Measurements from ENCODE around the gene FMO2.

FMO2 gene

GRCh38 chr1:171185091-171185490 is at the start of gene FMO2:
Gene FMO2 (plus strand): TSS chr1:171185300. CDS start chr1:171185714, 414 bp downstream.
- no peak for DNase-seq

DNA sequence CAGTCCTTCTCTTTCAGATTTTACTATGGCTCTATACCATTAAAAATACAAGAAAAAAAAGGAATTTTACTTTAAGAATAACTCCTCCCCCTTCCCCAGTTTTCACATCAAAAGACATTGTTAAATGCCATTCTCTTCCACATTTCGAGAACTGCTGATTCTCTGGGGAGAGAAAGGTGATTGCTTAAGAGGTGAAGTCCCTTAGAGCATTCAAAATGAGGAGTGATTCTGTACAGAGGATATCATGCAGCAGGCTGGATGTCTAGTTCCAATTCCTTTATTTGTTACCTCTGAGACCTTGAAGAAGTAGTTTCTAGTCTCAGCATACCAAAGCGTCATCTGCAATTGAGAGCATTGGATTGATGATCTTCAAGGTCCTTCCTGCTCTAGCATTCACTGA is 47.5 kb upstream of the FMO2 start:
- no peak for DNase-seq

DNA sequence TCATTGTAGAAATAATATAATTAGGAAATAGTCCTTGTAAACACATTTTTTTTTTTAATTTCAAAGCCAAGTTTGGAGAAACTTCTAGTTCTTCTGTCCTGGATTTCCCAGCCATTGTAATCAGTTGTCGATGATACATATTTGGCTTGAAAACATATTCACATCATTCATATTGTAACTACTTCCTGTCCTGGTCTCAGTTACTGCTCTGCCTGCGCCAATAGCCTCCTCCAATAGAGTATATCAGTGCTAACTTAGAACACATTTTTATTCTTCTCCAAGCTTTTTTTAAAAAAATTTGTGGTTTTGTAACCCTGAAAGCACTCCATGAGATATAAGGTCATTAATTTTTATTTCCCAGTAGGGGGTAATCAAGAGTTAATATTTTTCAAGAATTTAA is 46.1 kb upstream of the FMO2 start:
- no peak for DNase-seq

DNA sequence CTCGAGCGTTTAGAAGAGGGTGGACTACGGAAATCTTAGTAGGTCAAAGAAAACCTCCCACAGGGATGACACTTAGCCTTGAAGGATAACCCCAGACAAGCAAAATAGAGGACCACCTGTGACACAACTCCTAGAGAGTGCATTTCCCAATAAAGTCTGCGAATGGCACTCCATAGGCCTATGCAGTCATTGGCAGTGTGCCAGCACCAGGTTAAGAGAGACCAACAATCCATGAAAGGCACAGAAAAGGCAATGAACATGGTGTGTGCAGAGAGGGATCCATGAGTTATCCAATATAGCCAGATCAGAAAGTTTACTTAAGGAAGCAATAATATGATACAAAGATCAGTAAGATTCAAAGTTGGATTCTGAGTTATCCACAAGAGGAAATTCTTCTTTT is 45.2 kb upstream of the FMO2 start:
- no peak for DNase-seq

DNA sequence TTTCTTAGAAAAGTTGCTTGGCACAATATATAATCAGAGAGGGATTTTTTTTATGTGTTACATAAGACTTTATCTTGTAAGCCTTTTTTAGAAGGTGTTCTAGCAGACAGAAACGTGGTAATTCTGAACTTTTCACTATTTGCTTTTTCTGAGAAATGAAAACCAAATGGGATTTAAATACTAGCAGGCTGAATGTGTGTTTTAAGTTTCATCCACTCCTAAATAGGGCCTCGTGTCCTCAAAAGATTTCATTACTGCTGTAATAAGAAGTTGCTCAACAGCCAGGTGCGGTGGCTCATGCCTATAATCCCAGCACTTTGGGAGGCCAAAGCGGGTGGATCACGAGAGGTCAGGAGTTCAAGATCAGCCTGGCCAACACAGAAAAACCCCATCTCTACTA is 44.7 kb upstream of the FMO2 start:
- DNase-seq, result no peak

GRCh38 chr1:171140956-171141687 is 44.0 kb upstream of the FMO2 start:
- DNase-seq, result no peak

DNA sequence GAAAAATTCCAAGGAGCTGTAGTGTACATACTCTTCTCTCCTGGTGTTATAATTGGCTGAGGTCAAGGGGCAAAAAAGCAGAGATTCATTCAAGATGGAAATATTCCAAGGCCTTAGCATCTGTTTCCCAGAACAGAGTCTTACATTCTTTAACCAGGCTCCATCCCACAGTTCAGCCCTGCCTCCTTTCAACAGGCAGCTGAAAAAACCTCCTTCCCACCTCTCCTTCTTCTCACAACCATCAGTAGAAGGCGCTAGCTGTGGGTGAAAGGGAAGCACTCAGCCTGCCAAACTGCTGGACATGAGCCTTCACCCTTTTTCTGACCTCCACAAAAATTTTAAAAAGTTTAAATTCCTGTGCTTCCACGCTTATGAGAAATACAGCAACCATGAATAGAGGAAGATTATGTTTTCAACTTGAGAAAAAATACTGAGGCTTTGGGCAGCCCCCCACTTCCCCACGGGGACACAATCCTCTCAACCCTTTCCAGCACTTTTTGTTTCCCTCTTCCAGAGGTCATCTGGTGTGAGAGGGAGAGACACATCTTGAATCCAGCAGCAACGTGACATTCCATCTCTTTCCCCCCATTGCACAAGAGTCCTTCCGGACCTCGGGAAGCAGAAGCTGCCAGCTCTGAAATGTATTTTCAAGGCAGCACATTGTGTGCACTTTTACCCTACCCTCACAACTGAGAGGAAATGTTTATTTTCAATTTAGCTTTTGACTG is 43.2 kb upstream of the FMO2 start:
- no peak for DNase-seq

DNA sequence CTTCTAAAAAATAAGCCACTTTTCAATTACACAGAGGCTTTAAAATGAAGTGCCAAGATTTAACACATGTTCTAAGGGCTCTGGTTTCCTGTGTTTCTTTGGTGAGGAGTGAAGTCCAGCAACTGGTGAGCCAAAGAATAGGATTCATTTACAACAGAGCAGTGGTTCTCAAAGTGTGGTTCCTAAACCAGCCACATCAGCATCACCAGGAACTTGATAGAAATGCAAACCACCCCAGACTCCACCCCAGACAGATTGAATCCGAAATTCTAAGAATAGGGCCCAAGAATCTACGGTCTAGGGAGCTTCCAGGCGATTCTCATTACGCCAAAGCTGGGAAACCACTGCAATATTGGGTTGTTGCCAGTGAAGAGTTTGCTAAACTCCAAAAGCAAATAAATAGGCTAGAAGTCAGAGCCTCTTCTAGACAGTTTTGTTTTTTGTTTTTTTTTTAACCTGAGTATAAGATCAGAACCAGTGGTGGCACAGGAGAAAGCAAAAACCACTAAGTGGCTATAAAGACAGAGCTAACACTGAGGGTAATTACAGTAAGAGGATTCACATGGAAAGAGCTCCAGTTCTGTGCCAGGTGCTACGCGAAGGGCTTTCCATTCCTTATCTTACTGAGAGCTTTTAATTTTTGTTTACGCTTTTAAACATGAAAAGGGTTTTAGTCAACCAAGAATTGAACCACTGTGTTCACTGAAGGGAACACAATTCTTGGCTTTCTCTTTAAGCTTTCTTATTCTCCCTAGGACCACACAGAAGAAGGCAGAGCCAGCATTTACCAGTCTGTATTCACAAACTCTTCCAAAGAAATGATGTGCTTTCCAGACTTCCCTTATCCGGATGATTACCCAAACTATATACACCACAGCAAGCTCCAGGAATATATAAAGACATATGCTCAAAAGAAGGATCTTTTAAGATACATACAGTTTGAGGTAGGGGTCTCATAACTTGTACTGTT is 42.4 kb upstream of the FMO2 start:
- DNase-seq, result no peak

DNA sequence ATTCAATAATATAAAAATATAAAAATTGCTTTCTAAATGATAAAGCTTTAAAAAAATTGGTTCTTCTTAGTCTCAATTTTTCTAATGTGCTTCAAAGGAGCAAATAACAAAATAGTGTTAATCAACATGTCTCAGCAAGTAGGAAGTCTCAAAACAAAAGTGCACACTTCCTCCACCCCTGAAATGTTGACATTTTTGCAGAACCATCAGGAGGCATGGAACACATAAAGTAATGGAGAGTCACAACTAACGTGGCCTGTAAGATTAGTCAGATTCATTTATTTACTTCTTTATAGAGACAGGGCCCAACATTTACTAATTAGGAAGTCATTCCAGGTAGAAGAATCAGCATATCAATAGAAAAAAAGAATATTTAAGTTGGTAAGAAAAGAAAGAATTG is 34.9 kb upstream of the FMO2 start:
- DNase-seq, result no peak

GRCh38 chr1:171152549-171152948 is 32.6 kb upstream of the FMO2 start:
- DNase-seq, result no peak

- no peak for DNase-seq
Observed at GRCh38 chr1:171155484-171155883, 29.6 kb upstream of the FMO2 start.

GRCh38 chr1:171158096-171158495 is 27.0 kb upstream of the FMO2 start:
- no peak for DNase-seq

GRCh38 chr1:171158551-171158950 is 26.5 kb upstream of the FMO2 start:
- DNase-seq, result no peak

- DNase-seq, result no peak
Observed at GRCh38 chr1:171159148-171159547, 26.0 kb upstream of the FMO2 start.

- DNase-seq, result no peak
Observed at GRCh38 chr1:171160211-171160610, 24.9 kb upstream of the FMO2 start.

DNA sequence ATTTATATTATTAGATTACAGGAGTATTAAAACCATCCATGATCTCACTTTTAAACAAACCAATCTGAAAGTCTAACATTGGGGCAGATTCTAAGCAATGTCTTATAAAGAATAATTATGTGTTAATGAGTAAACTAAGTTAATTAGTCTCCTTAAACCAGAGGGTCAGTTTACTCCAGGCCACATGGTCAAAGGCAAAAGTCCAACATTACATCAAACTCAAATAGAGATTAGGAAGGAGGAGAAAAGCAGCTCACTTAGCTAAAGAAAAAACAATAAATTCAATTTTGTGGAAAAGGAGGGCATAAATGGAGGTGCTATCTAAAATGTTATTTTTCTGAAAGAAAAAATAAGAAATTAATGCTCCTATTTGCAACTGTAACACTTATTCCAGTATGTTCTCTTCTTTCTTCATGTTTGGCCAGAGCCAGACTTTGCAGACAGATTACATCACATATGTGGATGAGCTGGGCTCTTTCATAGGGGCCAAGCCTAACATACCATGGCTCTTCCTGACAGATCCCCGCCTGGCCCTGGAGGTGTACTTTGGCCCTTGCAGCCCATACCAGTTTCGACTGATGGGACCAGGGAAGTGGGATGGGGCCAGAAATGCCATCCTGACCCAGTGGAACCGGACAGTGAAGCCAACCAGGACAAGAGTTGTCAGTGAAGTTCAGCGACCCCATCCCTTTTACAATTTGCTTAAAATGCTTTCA is 24.3 kb upstream of the FMO2 start:
- DNase-seq, result no peak

- DNase-seq, result no peak
Observed at GRCh38 chr1:171161431-171161830, 23.7 kb upstream of the FMO2 start.

- DNase-seq, result no peak
Observed at GRCh38 chr1:171166361-171166760, 18.7 kb upstream of the FMO2 start.

- DNase-seq, result no peak
Observed at GRCh38 chr1:171167785-171168184, 17.3 kb upstream of the FMO2 start.

- DNase-seq, result no peak
Observed at GRCh38 chr1:171172471-171172870, 12.6 kb upstream of the FMO2 start.

- DNase-seq, result no peak
Observed at GRCh38 chr1:171173069-171173468, 12.0 kb upstream of the FMO2 start.

DNA sequence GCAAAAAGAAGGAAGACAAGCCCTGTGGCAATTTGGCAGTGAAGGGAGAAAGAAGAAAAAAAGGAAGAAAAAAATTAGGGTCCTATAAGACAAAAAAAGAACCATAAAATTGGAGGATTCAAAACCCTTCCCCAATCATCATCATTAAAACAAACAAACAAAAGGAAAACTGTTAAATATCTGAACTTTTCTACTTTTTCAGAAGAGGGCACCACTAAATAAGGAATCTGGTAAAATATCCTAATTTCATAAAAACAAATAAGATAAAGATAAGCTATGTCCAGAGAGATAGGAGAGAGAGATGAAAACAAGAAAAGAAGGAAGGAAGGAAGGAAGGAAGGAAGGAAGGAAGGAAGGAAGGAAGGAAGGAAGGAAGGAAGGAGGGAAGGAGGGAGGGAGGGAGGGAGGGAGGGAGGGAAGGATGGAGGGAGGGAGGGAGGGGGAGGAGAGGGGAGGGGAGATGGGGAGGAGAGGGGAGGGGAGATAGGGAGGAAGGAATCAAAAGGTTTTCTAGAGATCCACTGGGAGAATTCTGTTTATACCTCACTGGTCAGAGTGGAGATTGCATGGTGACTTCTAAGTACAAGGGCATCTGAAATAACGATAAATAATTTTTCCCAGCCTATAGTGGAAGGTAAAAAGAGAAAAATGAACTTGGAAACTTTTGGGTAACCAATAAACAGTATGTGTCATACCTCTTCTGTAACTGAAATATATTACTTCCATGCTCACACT is 10.4 kb upstream of the FMO2 start:
- DNase-seq, result no peak
